Endodermal cell (in vitro differentiated cells): ENCODE results near the gene IGFBP5. TPM values are rescaled to one million over a fixed set of nuclear protein-coding genes. Genes with fewer than 3 reads are reported as not detected.

Source experiments
- DNase-seq: peaks from one replicate; pipeline ENCODE4 v3.0.0-alpha.2; 2017
- H3K27ac ChIP-seq: 2 replicates; pipeline ENCODE4 v1.5.1; 2013; ENCODE audit warnings: mild to moderate bottlenecking, low read depth, low read length, moderate library complexity
- H3K27me3 ChIP-seq: 2 replicates; pipeline ENCODE4 v1.6.1; 2013; ENCODE audit warnings: mild to moderate bottlenecking, low read length, moderate library complexity; ENCODE audit not compliant: insufficient read depth, control insufficient read depth, poor library complexity, severe bottlenecking
- H3K36me3 ChIP-seq: 2 replicates; pipeline ENCODE4 v1.7.0; 2013; ENCODE audit warnings: mild to moderate bottlenecking, low read length, moderate library complexity; ENCODE audit not compliant: control insufficient read depth, insufficient read depth
- H3K4me1 ChIP-seq: one replicate; pipeline ENCODE4 v1.7.0; 2013; ENCODE audit warnings: low read length; ENCODE audit not compliant: control insufficient read depth, insufficient read depth
- H3K4me3 ChIP-seq: 2 replicates; pipeline ENCODE4 v1.5.1; 2013; ENCODE audit warnings: mild to moderate bottlenecking, low read length, moderate library complexity
- H3K9ac ChIP-seq: 2 replicates; pipeline ENCODE4 v1.6.1; 2013; ENCODE audit warnings: mild to moderate bottlenecking, low read length, moderate library complexity; ENCODE audit not compliant: poor library complexity, severe bottlenecking; ENCODE audit errors: extremely low read depth
- H3K9me3 ChIP-seq: 2 replicates; pipeline ENCODE4 v1.6.1; 2013; ENCODE audit warnings: mild to moderate bottlenecking, low read length, moderate library complexity; ENCODE audit not compliant: control insufficient read depth
- H3K27ac Mint-ChIP-seq: 2 replicates; pipeline ENCODE4 v1.8.0; 2020; ENCODE audit warnings: mixed read lengths
- H3K27me3 Mint-ChIP-seq: 2 replicates; pipeline ENCODE4 v1.8.0; 2021; ENCODE audit warnings: mild to moderate bottlenecking, mixed read lengths; ENCODE audit not compliant: insufficient read depth
- H3K36me3 Mint-ChIP-seq: 2 replicates; pipeline ENCODE4 v1.8.0; 2020; ENCODE audit warnings: low read depth, mixed read lengths
- H3K4me1 Mint-ChIP-seq: 2 replicates; pipeline ENCODE4 v1.8.0; 2020; ENCODE audit warnings: mixed read lengths
- H3K4me3 Mint-ChIP-seq: 2 replicates; pipeline ENCODE4 v1.8.0; 2020; ENCODE audit warnings: mild to moderate bottlenecking, moderate library complexity, mixed read lengths
- H3K9me3 Mint-ChIP-seq: 2 replicates; pipeline ENCODE4 v1.8.0; 2020; ENCODE audit warnings: mild to moderate bottlenecking, mixed read lengths
- WGBS, 2 experiments: methylation state at CpG; one replicate each; pipeline versions ENCODE4 v1.1.5 to v1.1.7; 2013; ENCODE audit warnings: missing lambda C conversion rate in 2 of 2, mixed read lengths in 1 of 2; ENCODE audit not compliant: insufficient coverage in 1 of 2, insufficient read length in 1 of 2; 5-methylcytosine and 5-hydroxymethylcytosine counted together
- total RNA-seq, 2 donors: library from RNA; stranded (reverse); fragmentation: NEBNext Ultra II Directional in 1 of 2; extraction: Animal tissue kit (Norgen Biotek cat#: 25700) in 1 of 2; gene quantifications; 2 replicates in 1 of 2; 3 replicates in 1 of 2; pipeline ENCODE4 v1.2.1, GENCODE V29; 2021
- TF ChIP-seq, protein P1 (sequence below): fragments of 200-600 bp; sonication (generic); conservative IDR thresholded peaks from 2 replicates; pipeline ENCODE4 v1.5.0; 2021; ENCODE audit warnings: antibody characterized with exemption, mild to moderate bottlenecking

The IGFBP5 gene
- total RNA-seq, 2 donors from 2014 or later: 3.6 to 8.9 TPM

DNA sequence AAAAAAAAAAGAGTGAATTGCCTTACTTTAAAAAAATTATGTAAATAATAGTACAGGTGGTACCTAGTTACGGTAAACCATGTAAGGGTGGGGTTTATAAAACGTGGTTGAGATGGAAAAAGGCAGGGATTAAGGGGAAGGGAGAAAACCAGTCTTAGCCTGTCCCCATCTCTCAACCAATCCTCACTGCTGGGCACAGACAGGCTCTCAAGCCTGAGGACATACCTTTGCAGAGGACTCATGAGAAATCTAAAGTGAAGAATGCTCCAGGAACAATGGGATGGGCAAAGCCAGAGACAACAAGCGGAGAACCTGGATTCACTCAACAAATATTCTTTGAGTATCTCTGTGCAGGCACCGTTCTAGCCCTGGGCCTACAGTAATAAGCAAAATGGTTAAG, 65.6 kb downstream of the IGFBP5 start:
- Mint-ChIP-seq H3K9me3 (no peaks in the 10 kb centered on the region), H3K36me3 (no peaks in the 10 kb centered on the region), H3K4me3 (no peak overlapping the region), H3K4me1 (peaks cover 19% of the 10 kb centered on the region), H3K27ac (no peak overlapping the region), H3K27me3 (peaks cover 32% of the 10 kb centered on the region)
- H3K36me3 ChIP-seq: no peaks in the 10 kb centered on the region
- peaks cover 7% of the 10 kb centered on the region for H3K27me3 ChIP-seq
- peaks cover 4% of the 10 kb centered on the region for H3K4me1 ChIP-seq
- no peak overlapping the region for H3K27ac ChIP-seq
- WGBS, 2 experiments: 87 to 100% methylated on average over 1 to 4 of the region's 4 CpGs
- DNase-seq: no peak
- TF ChIP-seq, protein P1, sequence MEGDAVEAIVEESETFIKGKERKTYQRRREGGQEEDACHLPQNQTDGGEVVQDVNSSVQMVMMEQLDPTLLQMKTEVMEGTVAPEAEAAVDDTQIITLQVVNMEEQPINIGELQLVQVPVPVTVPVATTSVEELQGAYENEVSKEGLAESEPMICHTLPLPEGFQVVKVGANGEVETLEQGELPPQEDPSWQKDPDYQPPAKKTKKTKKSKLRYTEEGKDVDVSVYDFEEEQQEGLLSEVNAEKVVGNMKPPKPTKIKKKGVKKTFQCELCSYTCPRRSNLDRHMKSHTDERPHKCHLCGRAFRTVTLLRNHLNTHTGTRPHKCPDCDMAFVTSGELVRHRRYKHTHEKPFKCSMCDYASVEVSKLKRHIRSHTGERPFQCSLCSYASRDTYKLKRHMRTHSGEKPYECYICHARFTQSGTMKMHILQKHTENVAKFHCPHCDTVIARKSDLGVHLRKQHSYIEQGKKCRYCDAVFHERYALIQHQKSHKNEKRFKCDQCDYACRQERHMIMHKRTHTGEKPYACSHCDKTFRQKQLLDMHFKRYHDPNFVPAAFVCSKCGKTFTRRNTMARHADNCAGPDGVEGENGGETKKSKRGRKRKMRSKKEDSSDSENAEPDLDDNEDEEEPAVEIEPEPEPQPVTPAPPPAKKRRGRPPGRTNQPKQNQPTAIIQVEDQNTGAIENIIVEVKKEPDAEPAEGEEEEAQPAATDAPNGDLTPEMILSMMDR: no peak
- no peak overlapping the region for H3K9ac ChIP-seq
- no peaks in the 10 kb centered on the region for H3K9me3 ChIP-seq
- H3K4me3 ChIP-seq: no peak overlapping the region

DNA sequence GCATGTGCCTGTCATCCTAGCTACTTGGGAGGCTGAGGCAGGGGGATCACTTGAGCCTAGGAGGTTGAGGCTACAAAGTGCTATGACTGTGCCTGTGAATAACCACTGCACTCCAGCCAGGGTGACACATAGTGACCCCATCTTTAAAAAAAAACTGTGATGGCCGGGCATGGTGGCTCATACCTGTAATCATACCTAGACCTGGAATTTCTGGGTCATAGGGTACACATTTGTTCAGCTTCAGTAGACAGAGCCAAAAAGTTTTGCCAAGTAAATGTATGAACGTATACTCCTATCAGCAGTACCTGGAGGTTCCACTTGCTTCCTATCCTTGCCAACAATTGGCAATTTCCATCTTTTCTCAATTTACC, 68.5 kb downstream of the IGFBP5 start:
- H3K36me3 Mint-ChIP-seq: no peaks in the 10 kb centered on the region
- Histone ChIP-seq H3K9ac (no peak overlapping the region), H3K27ac (no peak overlapping the region), H3K27me3 (no peaks in the 10 kb centered on the region), H3K4me1 (no peaks in the 10 kb centered on the region), H3K4me3 (no peak overlapping the region), H3K36me3 (no peaks in the 10 kb centered on the region), H3K9me3 (no peaks in the 10 kb centered on the region)
- H3K9me3 Mint-ChIP-seq: no peaks in the 10 kb centered on the region
- no peak for DNase-seq
- H3K4me3 Mint-ChIP-seq: no peak overlapping the region
- 95 to 97% methylated on average over 2 of the region's 2 CpGs for WGBS, 2 experiments
- no peak overlapping the region for H3K27ac Mint-ChIP-seq
- TF ChIP-seq, protein P1: no peak
- no peaks in the 10 kb centered on the region for H3K4me1 Mint-ChIP-seq
- H3K27me3 Mint-ChIP-seq: peaks cover 9% of the 10 kb centered on the region

DNA sequence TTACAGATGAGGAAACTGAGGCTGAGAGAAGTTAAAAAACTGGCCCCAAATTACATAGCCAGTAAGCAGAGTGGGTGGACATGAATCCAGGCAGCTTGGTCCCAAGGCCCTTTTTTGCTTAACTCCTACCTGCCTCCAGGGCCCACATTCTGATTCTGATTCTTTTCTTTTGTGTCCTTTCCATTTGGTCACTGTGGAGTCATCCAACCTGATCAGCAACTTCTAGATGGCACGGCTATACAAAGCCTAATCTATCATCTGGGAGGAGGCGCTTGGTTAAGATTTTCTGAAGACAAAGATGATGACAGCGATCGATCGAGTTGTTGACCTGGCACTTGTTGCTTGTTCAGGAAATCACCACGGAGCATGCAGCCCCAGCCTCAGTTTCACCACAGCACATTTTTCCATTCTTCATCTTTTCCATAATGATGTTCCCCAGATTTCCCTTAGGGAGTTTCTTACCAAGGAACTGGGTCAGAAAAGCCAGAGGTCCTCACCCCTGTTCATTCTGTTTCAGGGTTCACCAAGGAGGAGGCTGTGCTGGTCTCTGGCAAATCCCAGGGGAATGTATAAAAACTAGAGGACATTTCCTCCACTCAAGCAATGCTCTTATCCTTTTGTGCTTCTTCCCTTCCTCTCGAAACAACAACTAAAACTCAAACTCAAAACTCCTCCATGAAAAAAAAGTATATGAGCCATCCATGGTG, 69.0 kb downstream of the IGFBP5 start:
- Histone ChIP-seq H3K27ac (no peak overlapping the region), H3K4me3 (no peak overlapping the region), H3K27me3 (no peaks in the 10 kb centered on the region), H3K4me1 (no peaks in the 10 kb centered on the region), H3K9me3 (no peaks in the 10 kb centered on the region), H3K36me3 (no peaks in the 10 kb centered on the region), H3K9ac (no peak overlapping the region)
- H3K27me3 Mint-ChIP-seq: peaks cover 3% of the 10 kb centered on the region
- no peaks in the 10 kb centered on the region for H3K4me1 Mint-ChIP-seq
- H3K36me3 Mint-ChIP-seq: no peaks in the 10 kb centered on the region
- TF ChIP-seq, protein P1: no peak
- H3K27ac Mint-ChIP-seq: no peak overlapping the region
- no peak for DNase-seq
- no peaks in the 10 kb centered on the region for H3K9me3 Mint-ChIP-seq
- 93 to 98% methylated on average over 5 to 7 of the region's 7 CpGs for WGBS, 2 experiments
- no peak overlapping the region for H3K4me3 Mint-ChIP-seq
